Sigmoid colon (tissue), 7 donors: ENCODE measurements around the gene ALDH16A1. TPM values are rescaled to one million over a fixed set of nuclear protein-coding genes. Genes with fewer than 3 reads are reported as not detected.

Experiments
- DNase-seq: peaks from one replicate; pipeline ENCODE4 v3.0.0-alpha.2; 2019
- H3K27ac ChIP-seq, 4 donors: fragments of 200-600 bp; sonication (generic); one replicate each; pipeline ENCODE4 v1.5.1; 2016 to 2019; ENCODE audit warnings: mild to moderate bottlenecking in 1 of 4
- H3K27me3 ChIP-seq, 3 donors: fragments of 200-600 bp; sonication (generic); one replicate each; pipeline ENCODE4 v1.5.1; 2019; ENCODE audit warnings: mild to moderate bottlenecking in 1 of 3
- H3K36me3 ChIP-seq, 4 donors: fragments of 200-600 bp; sonication (generic); one replicate each; pipeline ENCODE4 v1.5.1; 2016 to 2019
- H3K4me1 ChIP-seq, 4 donors: fragments of 200-600 bp; sonication (generic); one replicate each; pipeline ENCODE4 v1.5.1; 2017 to 2019
- H3K4me3 ChIP-seq, 4 donors: fragments of 200-600 bp; sonication (generic); one replicate each; pipeline ENCODE4 v1.5.1; 2017 to 2019; ENCODE audit warnings: mild to moderate bottlenecking in 2 of 4, moderate library complexity in 1 of 4
- H3K9me3 ChIP-seq, 4 donors: fragments of 200-600 bp in 3 of 4; sonication (generic) in 3 of 4; one replicate each; pipeline versions ENCODE4 v1.5.1 to v1.6.1; 2013 to 2019
- CTCF ChIP-seq, 4 experiments: fragments of 450-650 bp in 3 of 4; fragments of 200-600 bp in 1 of 4; IDR thresholded peaks; one replicate each; pipeline ENCODE4 v1.5.1; 2016 to 2019; ENCODE audit warnings: antibody characterized with exemption in 4 of 4, mild to moderate bottlenecking in 3 of 4, moderate library complexity in 2 of 4
- EP300 ChIP-seq, 4 donors: sonication (generic); formaldehyde crosslinking; IDR thresholded peaks; one replicate each; pipeline ENCODE4 v1.6.1; 2017; ENCODE audit warnings: antibody characterized with exemption in 4 of 4
- POLR2A ChIP-seq, 2 donors: fragments of 450-650 bp; IDR thresholded peaks; one replicate each; pipeline ENCODE4 v1.6.1; 2016; ENCODE audit warnings: antibody characterized with exemption in 2 of 2, mild to moderate bottlenecking in 2 of 2, moderate library complexity in 2 of 2
- POLR2AphosphoS5 ChIP-seq, 4 donors: sonication (generic); formaldehyde crosslinking; IDR thresholded peaks; one replicate each; pipeline ENCODE4 v1.6.1; 2017; ENCODE audit warnings: antibody characterized with exemption in 4 of 4
- WGBS, 2 donors: extraction: QIAGEN DNeasy Blood & Tissue Kit; methylation state at CpG; one replicate each; pipeline ENCODE4 v1.1.7; 2013; 5-methylcytosine and 5-hydroxymethylcytosine counted together
- intact Hi-C: fragments of 100-400 bp; cut with DNase I; formaldehyde crosslinking; loops from one replicate; pipeline ENCODE4 v1.15.1; 2023
- polyA plus RNA-seq, 3 donors: library from polyadenylated mRNA; stranded (reverse); fragments of 200-250 nt; gene quantifications; one replicate each; pipeline ENCODE4 v1.2.3, GENCODE V29; 2013
- total RNA-seq, 4 donors: library from RNA; depleted of rRNA; stranded (reverse); fragments of >200 nt; gene quantifications; one replicate each; pipeline ENCODE4 v1.1.0, GENCODE V29; 2016
- donor health status: healthy with polysubstance abuse.
- donor health status: Bipolar disorder and iron deficiency.
- donor health status: healthy.

The ALDH16A1 gene
- total and polyA plus RNA-seq, 7 donors, result 14.1 to 44.2 (median 18.0) TPM

GRCh38 chr19:49415102-49415809 is 37.8 kb upstream of the ALDH16A1 start:
- intact Hi-C loops, result no loop called here
- Histone ChIP-seq H3K4me1 (no peaks in the 10 kb centered on the region), H3K27me3 (peaks cover 5 to 59% (median 46%) of the 10 kb centered on the region in 3 donors), H3K27ac (no peak overlapping the region), H3K9me3 (no peaks in the 10 kb centered on the region), H3K4me3 (no peak overlapping the region), H3K36me3 (no peaks in the 10 kb centered on the region)
- DNase-seq, result no peak
- 67 to 73% methylated on average over 15 of the region's 15 CpGs for WGBS, 2 donors
- TF ChIP-seq CTCF (IDR thresholded peaks at IDR 0.05) (no peak), POLR2A (IDR thresholded peaks at IDR 0.05) (no peak), POLR2AphosphoS5 (IDR thresholded peaks at IDR 0.05) (no peak), EP300 (IDR thresholded peaks at IDR 0.05) (no peak)

- Histone ChIP-seq H3K9me3 (no peaks in the 10 kb centered on the region), H3K4me1 (peaks cover 0 to 3% (median 3%) of the 10 kb centered on the region in 4 donors), H3K36me3 (no peaks in the 10 kb centered on the region), H3K27ac (no peak overlapping the region), H3K27me3 (peaks cover 8 to 64% (median 51%) of the 10 kb centered on the region in 3 donors), H3K4me3 (no peak overlapping the region)
- 70 to 76% methylated on average over 2 of the region's 2 CpGs for WGBS, 2 donors
- TF ChIP-seq POLR2AphosphoS5 (IDR thresholded peaks at IDR 0.05) (no peak), EP300 (IDR thresholded peaks at IDR 0.05) (no peak), CTCF (IDR thresholded peaks at IDR 0.05) (no peak), POLR2A (IDR thresholded peaks at IDR 0.05) (no peak)
- DNase-seq, result no peak
- intact Hi-C loops, result no loop called here
Measured at GRCh38 chr19:49415810-49416200, 37.2 kb upstream of the ALDH16A1 start.

- TF ChIP-seq POLR2A (IDR thresholded peaks at IDR 0.05) (no peak), EP300 (IDR thresholded peaks at IDR 0.05) (no peak), CTCF (IDR thresholded peaks at IDR 0.05) (no peak), POLR2AphosphoS5 (IDR thresholded peaks at IDR 0.05) (no peak)
- Histone ChIP-seq H3K27ac (no peak overlapping the region), H3K27me3 (peaks cover 20 to 77% (median 64%) of the 10 kb centered on the region in 3 donors), H3K36me3 (no peaks in the 10 kb centered on the region), H3K9me3 (no peaks in the 10 kb centered on the region), H3K4me3 (no peak overlapping the region), H3K4me1 (peaks cover 0 to 13% (median 11%) of the 10 kb centered on the region in 4 donors)
- intact Hi-C loops, result no loop called here
- 45 to 65% methylated on average over 7 of the region's 7 CpGs for WGBS, 2 donors
- DNase-seq, result no peak
Measured at GRCh38 chr19:49417088-49417487, 35.9 kb upstream of the ALDH16A1 start.

- Histone ChIP-seq H3K4me3 (no peak overlapping the region), H3K27me3 (peaks cover 35 to 91% (median 78%) of the 10 kb centered on the region in 3 donors), H3K4me1 (peaks cover 0 to 27% (median 25%) of the 10 kb centered on the region in 4 donors), H3K36me3 (no peaks in the 10 kb centered on the region), H3K9me3 (no peaks in the 10 kb centered on the region), H3K27ac (no peak overlapping the region)
- intact Hi-C loops, result no loop called here
- DNase-seq, result no peak
- WGBS, 2 donors, result 71 to 88% methylated on average over 5 of the region's 5 CpGs
- TF ChIP-seq CTCF (IDR thresholded peaks at IDR 0.05), result no peak
- no peak for TF ChIP-seq EP300 (IDR thresholded peaks at IDR 0.05)
- TF ChIP-seq POLR2AphosphoS5 (IDR thresholded peaks at IDR 0.05), result no peak
- no peak for TF ChIP-seq POLR2A (IDR thresholded peaks at IDR 0.05)
Measured at GRCh38 chr19:49418511-49418910, 34.5 kb upstream of the ALDH16A1 start.
